HL-60 (cell line): ENCODE data around the gene SLC25A44.

Experiments
- DNase-seq, 2 experiments: peaks; one replicate each; pipeline ENCODE4 v3.0.0-alpha.2; 2010 to 2020; ENCODE audit warnings: low read depth in 1 of 2, low spot score in 1 of 2
- H3K27ac ChIP-seq: fragments of 250-450 bp; sonication (Bioruptor Pico); replicated peaks from 2 replicates; pipeline ENCODE4 v1.5.1; 2020; ENCODE audit warnings: mild to moderate bottlenecking, moderate library complexity
- H3K27me3 ChIP-seq: fragments of 250-450 bp; sonication (Bioruptor Pico); 2 replicates; pipeline ENCODE4 v1.5.1; 2021; ENCODE audit warnings: mild to moderate bottlenecking, moderate library complexity; ENCODE audit not compliant: insufficient read depth, poor library complexity, severe bottlenecking
- H3K4me3 ChIP-seq: replicated peaks from 2 replicates; pipeline ENCODE4 v1.5.1; 2011; ENCODE audit warnings: mild to moderate bottlenecking, control low read depth, low read length; ENCODE audit not compliant: insufficient read depth
- GABPA ChIP-seq: IDR thresholded peaks from 2 replicates; pipeline ENCODE4 v1.6.1; 2012; ENCODE audit warnings: low read depth
- POLR2AphosphoS5 ChIP-seq: IDR thresholded peaks from 2 replicates; pipeline ENCODE4 v1.6.1; 2012; ENCODE audit warnings: low read depth
- SPI1 ChIP-seq: IDR thresholded peaks from 2 replicates; pipeline ENCODE4 v1.6.1; 2012; ENCODE audit warnings: low read depth, mild to moderate bottlenecking, borderline replicate concordance
- TF ChIP-seq, protein P1 (sequence below): IDR thresholded peaks from 2 replicates; pipeline ENCODE4 v1.6.1; 2012; ENCODE audit warnings: low read depth; ENCODE audit not compliant: insufficient replicate concordance
- TF ChIP-seq, protein P2 (sequence below): IDR thresholded peaks from one replicate; pipeline ENCODE4 v1.5.1; 2011; ENCODE audit warnings: low read length, control low read depth, inconsistent platforms; ENCODE audit not compliant: insufficient read depth

Gene SLC25A44

DNA sequence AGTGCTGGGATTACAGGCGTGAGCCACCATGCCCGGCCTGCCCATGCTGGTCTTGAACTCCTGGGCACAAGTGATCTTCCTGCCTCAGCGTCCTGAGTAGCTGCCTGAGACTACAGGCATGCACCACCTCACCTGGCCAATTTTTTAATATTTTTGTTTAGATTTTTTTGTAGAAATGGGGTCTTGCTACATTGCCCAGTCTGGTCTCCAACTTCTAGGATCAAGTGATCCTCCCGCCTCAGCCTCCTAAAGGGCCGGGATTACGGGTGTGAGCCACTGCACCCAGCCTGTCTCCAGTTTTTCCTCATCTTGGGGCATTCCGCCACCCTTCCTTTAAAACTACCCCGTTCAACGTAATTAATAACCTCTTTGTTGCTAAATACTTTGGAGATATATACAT lies 26.3 kb downstream of the SLC25A44 start:
- H3K27me3 ChIP-seq: no peaks in the 10 kb centered on the region
- no peak overlapping the region for H3K4me3 ChIP-seq
- no peak for DNase-seq
- H3K27ac ChIP-seq: no peak overlapping the region
- no peak for TF ChIP-seq SPI1
- TF ChIP-seq GABPA: no peak
- TF ChIP-seq, protein P1, sequence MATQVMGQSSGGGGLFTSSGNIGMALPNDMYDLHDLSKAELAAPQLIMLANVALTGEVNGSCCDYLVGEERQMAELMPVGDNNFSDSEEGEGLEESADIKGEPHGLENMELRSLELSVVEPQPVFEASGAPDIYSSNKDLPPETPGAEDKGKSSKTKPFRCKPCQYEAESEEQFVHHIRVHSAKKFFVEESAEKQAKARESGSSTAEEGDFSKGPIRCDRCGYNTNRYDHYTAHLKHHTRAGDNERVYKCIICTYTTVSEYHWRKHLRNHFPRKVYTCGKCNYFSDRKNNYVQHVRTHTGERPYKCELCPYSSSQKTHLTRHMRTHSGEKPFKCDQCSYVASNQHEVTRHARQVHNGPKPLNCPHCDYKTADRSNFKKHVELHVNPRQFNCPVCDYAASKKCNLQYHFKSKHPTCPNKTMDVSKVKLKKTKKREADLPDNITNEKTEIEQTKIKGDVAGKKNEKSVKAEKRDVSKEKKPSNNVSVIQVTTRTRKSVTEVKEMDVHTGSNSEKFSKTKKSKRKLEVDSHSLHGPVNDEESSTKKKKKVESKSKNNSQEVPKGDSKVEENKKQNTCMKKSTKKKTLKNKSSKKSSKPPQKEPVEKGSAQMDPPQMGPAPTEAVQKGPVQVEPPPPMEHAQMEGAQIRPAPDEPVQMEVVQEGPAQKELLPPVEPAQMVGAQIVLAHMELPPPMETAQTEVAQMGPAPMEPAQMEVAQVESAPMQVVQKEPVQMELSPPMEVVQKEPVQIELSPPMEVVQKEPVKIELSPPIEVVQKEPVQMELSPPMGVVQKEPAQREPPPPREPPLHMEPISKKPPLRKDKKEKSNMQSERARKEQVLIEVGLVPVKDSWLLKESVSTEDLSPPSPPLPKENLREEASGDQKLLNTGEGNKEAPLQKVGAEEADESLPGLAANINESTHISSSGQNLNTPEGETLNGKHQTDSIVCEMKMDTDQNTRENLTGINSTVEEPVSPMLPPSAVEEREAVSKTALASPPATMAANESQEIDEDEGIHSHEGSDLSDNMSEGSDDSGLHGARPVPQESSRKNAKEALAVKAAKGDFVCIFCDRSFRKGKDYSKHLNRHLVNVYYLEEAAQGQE: no peak
- TF ChIP-seq POLR2AphosphoS5: no peak
- TF ChIP-seq, protein P2, sequence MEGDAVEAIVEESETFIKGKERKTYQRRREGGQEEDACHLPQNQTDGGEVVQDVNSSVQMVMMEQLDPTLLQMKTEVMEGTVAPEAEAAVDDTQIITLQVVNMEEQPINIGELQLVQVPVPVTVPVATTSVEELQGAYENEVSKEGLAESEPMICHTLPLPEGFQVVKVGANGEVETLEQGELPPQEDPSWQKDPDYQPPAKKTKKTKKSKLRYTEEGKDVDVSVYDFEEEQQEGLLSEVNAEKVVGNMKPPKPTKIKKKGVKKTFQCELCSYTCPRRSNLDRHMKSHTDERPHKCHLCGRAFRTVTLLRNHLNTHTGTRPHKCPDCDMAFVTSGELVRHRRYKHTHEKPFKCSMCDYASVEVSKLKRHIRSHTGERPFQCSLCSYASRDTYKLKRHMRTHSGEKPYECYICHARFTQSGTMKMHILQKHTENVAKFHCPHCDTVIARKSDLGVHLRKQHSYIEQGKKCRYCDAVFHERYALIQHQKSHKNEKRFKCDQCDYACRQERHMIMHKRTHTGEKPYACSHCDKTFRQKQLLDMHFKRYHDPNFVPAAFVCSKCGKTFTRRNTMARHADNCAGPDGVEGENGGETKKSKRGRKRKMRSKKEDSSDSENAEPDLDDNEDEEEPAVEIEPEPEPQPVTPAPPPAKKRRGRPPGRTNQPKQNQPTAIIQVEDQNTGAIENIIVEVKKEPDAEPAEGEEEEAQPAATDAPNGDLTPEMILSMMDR: no peak

DNA sequence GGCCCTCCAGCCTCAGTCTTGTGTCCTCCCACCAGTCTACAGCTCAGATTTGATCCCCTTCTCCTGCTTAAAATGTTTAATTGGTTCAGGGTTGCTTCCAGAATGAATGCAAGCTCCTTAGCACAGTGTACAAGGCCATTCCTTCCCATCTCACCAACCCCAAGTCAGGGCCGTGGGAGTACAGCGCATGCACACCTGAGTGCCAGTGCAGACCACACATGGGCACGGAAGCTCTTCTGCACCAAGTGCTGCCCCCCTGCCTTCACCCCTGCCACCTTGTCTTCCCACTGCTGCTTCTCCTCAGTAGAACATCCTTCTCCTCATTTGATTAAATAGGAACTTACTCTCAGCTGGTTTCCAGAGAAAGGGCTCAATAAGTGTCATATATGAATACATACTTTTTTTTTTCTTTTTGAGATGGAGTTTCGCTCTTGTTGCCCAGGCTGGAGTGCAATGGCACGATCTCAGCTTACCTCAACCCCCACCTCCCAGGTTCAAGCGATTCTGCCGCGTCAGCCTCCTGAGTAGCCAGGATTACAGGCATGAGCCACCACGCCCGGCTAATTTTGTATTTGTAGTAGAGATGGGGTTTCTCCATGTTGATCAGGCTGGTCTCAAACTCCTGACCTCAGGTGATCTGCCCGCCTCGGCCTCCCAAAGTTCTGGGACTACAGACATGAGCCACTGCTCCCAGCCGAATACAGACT lies 28.2 kb downstream of the SLC25A44 start:
- no peak for DNase-seq
- H3K27me3 ChIP-seq: no peaks in the 10 kb centered on the region
- H3K4me3 ChIP-seq: no peak overlapping the region
- TF ChIP-seq POLR2AphosphoS5: no peak
- TF ChIP-seq, protein P2: no peak
- no peak for TF ChIP-seq SPI1
- TF ChIP-seq, protein P1: no peak
- no peak for TF ChIP-seq GABPA
- H3K27ac ChIP-seq: no peak overlapping the region

DNA sequence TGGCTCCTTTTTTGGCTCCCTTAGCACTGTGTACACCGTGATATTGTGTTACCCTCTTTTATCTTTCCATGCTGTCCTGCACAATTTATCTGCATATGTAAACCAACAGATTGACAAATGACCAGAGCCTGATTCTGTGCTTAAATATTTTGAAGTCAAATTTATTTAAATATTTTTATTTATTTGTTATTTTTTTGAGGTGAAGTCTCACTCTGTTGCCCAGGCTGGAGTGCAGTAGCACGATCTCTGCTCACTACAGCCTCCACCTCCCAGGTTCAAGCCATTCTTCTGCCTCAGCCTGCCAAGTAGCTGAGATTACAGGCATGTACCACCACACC lies 31.7 kb downstream of the SLC25A44 start:
- TF ChIP-seq, protein P2: no peak
- no peak for TF ChIP-seq POLR2AphosphoS5
- TF ChIP-seq, protein P1: no peak
- H3K27me3 ChIP-seq: no peaks in the 10 kb centered on the region
- H3K4me3 ChIP-seq: no peak overlapping the region
- DNase-seq: no peak
- H3K27ac ChIP-seq: no peak overlapping the region
